Trophoblast cell (in vitro differentiated cells and primary cell): ENCODE data around the gene PASK.

Experiments
- DNase-seq, 2 donors: peaks; one replicate each; pipeline ENCODE4 v3.0.0-alpha.2; 2016
- H2AFZ ChIP-seq: 2 replicates; pipeline ENCODE4 v1.6.1; 2013; ENCODE audit warnings: low read length, moderate library complexity, mild to moderate bottlenecking; ENCODE audit not compliant: insufficient read depth, poor library complexity
- H2AK5ac ChIP-seq: 2 replicates; pipeline ENCODE4 v1.6.1; 2013; ENCODE audit warnings: mild to moderate bottlenecking, low read length
- H2BK120ac ChIP-seq: 2 replicates; pipeline ENCODE4 v1.6.1; 2013; ENCODE audit warnings: low read length, mild to moderate bottlenecking, moderate library complexity; ENCODE audit not compliant: insufficient read depth, poor library complexity
- H2BK12ac ChIP-seq: 2 replicates; pipeline ENCODE4 v1.6.1; 2013; ENCODE audit warnings: mild to moderate bottlenecking, low read length, moderate library complexity
- H2BK5ac ChIP-seq: 2 replicates; pipeline ENCODE4 v1.6.1; 2013; ENCODE audit warnings: low read length, low read depth, moderate library complexity, mild to moderate bottlenecking; ENCODE audit not compliant: poor library complexity
- H3K14ac ChIP-seq: 2 replicates; pipeline ENCODE4 v1.6.1; 2013; ENCODE audit warnings: mild to moderate bottlenecking, low read length
- H3K18ac ChIP-seq: 2 replicates; pipeline ENCODE4 v1.6.1; 2013; ENCODE audit warnings: mild to moderate bottlenecking, low read length
- H3K23ac ChIP-seq: 2 replicates; pipeline ENCODE4 v1.6.1; 2013; ENCODE audit warnings: low read length
- H3K27ac ChIP-seq: 2 replicates; pipeline ENCODE4 v1.5.1; 2013; ENCODE audit warnings: low read depth, mild to moderate bottlenecking, inconsistent platforms, low read length, moderate library complexity
- H3K27me3 ChIP-seq: 2 replicates; pipeline ENCODE4 v1.6.1; 2013; ENCODE audit warnings: inconsistent platforms, mild to moderate bottlenecking, low read length, moderate library complexity; ENCODE audit not compliant: insufficient read depth
- H3K36me3 ChIP-seq, 2 experiments: 1 replicate in 1 of 2; 2 replicates in 1 of 2; pipeline ENCODE4 v1.6.1; 2013; ENCODE audit warnings: low read length in 2 of 2, mild to moderate bottlenecking in 2 of 2, moderate library complexity in 1 of 2; ENCODE audit not compliant: insufficient read depth in 2 of 2, control insufficient read depth in 1 of 2
- H3K4ac ChIP-seq: 2 replicates; pipeline ENCODE4 v1.6.1; 2013; ENCODE audit warnings: low read depth, mild to moderate bottlenecking, low read length, moderate library complexity
- H3K4me1 ChIP-seq, 2 experiments: 1 replicate in 1 of 2; 2 replicates in 1 of 2; pipeline ENCODE4 v1.6.1; 2013; ENCODE audit warnings: low read length in 2 of 2, mild to moderate bottlenecking in 2 of 2, moderate library complexity in 1 of 2; ENCODE audit not compliant: insufficient read depth in 2 of 2, control insufficient read depth in 1 of 2
- H3K4me2 ChIP-seq: 2 replicates; pipeline ENCODE4 v1.6.1; 2013; ENCODE audit warnings: inconsistent platforms, mild to moderate bottlenecking, low read length, moderate library complexity
- H3K4me3 ChIP-seq: 2 replicates; pipeline ENCODE4 v1.5.1; 2013; ENCODE audit warnings: mild to moderate bottlenecking, low read depth, low read length, inconsistent platforms
- H3K79me1 ChIP-seq: one replicate; pipeline ENCODE4 v1.6.1; 2013; ENCODE audit warnings: low read length
- H3K79me2 ChIP-seq: 2 replicates; pipeline ENCODE4 v1.6.1; 2013; ENCODE audit warnings: low read length, mild to moderate bottlenecking; ENCODE audit not compliant: control insufficient read depth, insufficient read depth, poor library complexity
- H3K9ac ChIP-seq: 2 replicates; pipeline ENCODE4 v1.6.1; 2013; ENCODE audit warnings: mild to moderate bottlenecking, low read length
- H3K9me3 ChIP-seq: 2 replicates; pipeline ENCODE4 v1.6.1; 2013; ENCODE audit warnings: low read depth, mild to moderate bottlenecking, control low read depth, inconsistent platforms, low read length; ENCODE audit not compliant: insufficient read depth
- H4K12ac ChIP-seq: 2 replicates; pipeline ENCODE4 v1.6.1; 2013; ENCODE audit warnings: low read depth, mild to moderate bottlenecking, low read length, moderate library complexity
- H4K8ac ChIP-seq: 2 replicates; pipeline ENCODE4 v1.6.1; 2013; ENCODE audit warnings: low read depth, mild to moderate bottlenecking, low read length, moderate library complexity
- H4K91ac ChIP-seq: one replicate; pipeline ENCODE4 v1.6.1; 2013; ENCODE audit warnings: low read depth, mild to moderate bottlenecking, low read length, moderate library complexity
- WGBS: extraction: QIAGEN DNeasy Blood & Tissue Kit; methylation state at CpG from one replicate; pipeline ENCODE4 v1.1.7; 2013; ENCODE audit warnings: missing lambda C conversion rate; ENCODE audit not compliant: insufficient read length, insufficient coverage; ENCODE audit errors: extremely low coverage; 5-methylcytosine and 5-hydroxymethylcytosine counted together

The PASK gene

GRCh38 chr2:241137276-241138190, 11.7 kb downstream of the PASK start:
- Histone ChIP-seq H3K9ac (no peak overlapping the region), H3K4me3 (no peak overlapping the region), H2BK120ac (no peak overlapping the region), H2AFZ (no peak overlapping the region), H3K9me3 (no peaks in the 10 kb centered on the region), H2AK5ac (no peak overlapping the region), H4K12ac (no peak overlapping the region), H3K79me1 (no peaks in the 10 kb centered on the region), H2BK5ac (no peak overlapping the region), H3K4ac (no peak overlapping the region), H3K23ac (no peak overlapping the region), H3K27ac (no peak overlapping the region), H2BK12ac (no peak overlapping the region), H3K27me3 (no peaks in the 10 kb centered on the region), H3K4me1 (no peaks in the 10 kb centered on the region), H3K18ac (no peak overlapping the region), H3K79me2 (no peaks in the 10 kb centered on the region), H3K4me2 (no peak overlapping the region), H4K8ac (no peak overlapping the region), H4K91ac (no peak overlapping the region), H3K14ac (no peak overlapping the region), H3K36me3 (peaks cover 34 to 36% of the 10 kb centered on the region in 2 experiments)
- no CpG with 5 or more reads among the region's 24 CpGs for WGBS
- no peak for DNase-seq

GRCh38 chr2:241136661-241137260, 12.5 kb downstream of the PASK start:
- Histone ChIP-seq H2AK5ac (no peak overlapping the region), H4K12ac (no peak overlapping the region), H3K4me2 (no peak overlapping the region), H3K18ac (no peak overlapping the region), H4K91ac (no peak overlapping the region), H2BK12ac (no peak overlapping the region), H3K14ac (no peak overlapping the region), H3K23ac (no peak overlapping the region), H2BK120ac (no peak overlapping the region), H3K27ac (no peak overlapping the region), H3K9me3 (no peaks in the 10 kb centered on the region), H3K4me3 (no peak overlapping the region), H2BK5ac (no peak overlapping the region), H3K27me3 (no peaks in the 10 kb centered on the region), H3K4me1 (no peaks in the 10 kb centered on the region), H3K79me1 (no peaks in the 10 kb centered on the region), H4K8ac (no peak overlapping the region), H3K4ac (no peak overlapping the region), H3K9ac (no peak overlapping the region), H3K36me3 (peaks cover 34 to 35% of the 10 kb centered on the region in 2 experiments), H3K79me2 (no peaks in the 10 kb centered on the region), H2AFZ (no peak overlapping the region)
- no CpG with 5 or more reads among the region's 25 CpGs for WGBS
- DNase-seq, result no peak

DNA sequence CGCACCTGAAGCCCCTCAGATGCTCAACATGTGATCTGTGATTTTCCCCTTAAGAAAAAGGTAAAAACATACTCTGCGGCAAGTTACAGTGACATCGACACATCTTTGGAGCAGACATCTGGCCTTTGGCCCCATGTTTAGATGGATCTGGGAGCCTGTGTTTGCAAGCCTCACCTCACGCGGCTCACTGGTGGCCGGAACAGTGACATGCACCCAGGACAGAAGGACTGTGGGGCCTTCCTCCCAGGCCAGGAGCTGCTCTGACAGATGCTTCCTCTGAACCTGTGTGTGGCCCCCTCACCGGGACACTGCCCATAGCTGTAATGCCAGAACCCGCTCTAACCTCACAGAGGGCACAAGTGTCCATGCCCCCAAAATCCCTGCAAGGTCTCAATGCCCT, 13.1 kb downstream of the PASK start:
- no peaks in the 10 kb centered on the region for H3K4me1 ChIP-seq
- no CpG with 5 or more reads among the region's 8 CpGs for WGBS
- H2BK5ac ChIP-seq, result no peak overlapping the region
- H3K27me3 ChIP-seq, result no peaks in the 10 kb centered on the region
- peaks cover 34 to 38% of the 10 kb centered on the region in 2 experiments for H3K36me3 ChIP-seq
- H4K91ac ChIP-seq, result no peak overlapping the region
- no peak overlapping the region for H3K4me3 ChIP-seq
- H2BK120ac ChIP-seq, result no peak overlapping the region
- H3K4me2 ChIP-seq, result no peak overlapping the region
- no peak overlapping the region for H2BK12ac ChIP-seq
- no peak overlapping the region for H4K12ac ChIP-seq
- H3K4ac ChIP-seq, result no peak overlapping the region
- H2AK5ac ChIP-seq, result no peak overlapping the region
- no peaks in the 10 kb centered on the region for H3K9me3 ChIP-seq
- no peak overlapping the region for H4K8ac ChIP-seq
- no peak overlapping the region for H2AFZ ChIP-seq
- H3K23ac ChIP-seq, result no peak overlapping the region
- no peaks in the 10 kb centered on the region for H3K79me2 ChIP-seq
- no peaks in the 10 kb centered on the region for H3K79me1 ChIP-seq
- H3K14ac ChIP-seq, result no peak overlapping the region
- H3K9ac ChIP-seq, result no peak overlapping the region
- H3K18ac ChIP-seq, result no peak overlapping the region
- no peak overlapping the region for H3K27ac ChIP-seq
- DNase-seq, result no peak

DNA sequence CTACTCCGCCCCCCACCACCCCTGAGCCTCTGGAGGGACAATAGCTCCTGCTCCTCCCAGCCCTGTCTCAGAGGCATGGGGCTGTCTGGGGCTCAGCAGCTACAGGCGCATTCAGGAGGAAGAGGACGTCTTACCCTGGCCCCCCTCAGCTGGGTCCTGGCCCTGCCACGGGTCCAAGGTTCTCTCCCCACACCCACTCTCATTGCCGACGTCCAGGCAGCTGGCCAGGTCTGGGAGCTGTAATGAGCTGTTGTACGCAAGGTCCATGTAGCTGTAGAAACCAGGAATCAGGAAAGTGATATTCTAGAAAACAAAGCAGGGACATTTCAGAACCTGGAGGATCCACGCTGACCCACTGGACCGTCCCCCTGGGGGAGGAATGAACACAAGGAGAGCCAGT, 13.5 kb downstream of the PASK start:
- WGBS, result no CpG with 5 or more reads among the region's 9 CpGs
- no peak overlapping the region for H3K27ac ChIP-seq
- no peak overlapping the region for H4K8ac ChIP-seq
- no peak overlapping the region for H2BK120ac ChIP-seq
- H3K4me1 ChIP-seq, result no peaks in the 10 kb centered on the region
- no peak for DNase-seq
- H3K18ac ChIP-seq, result no peak overlapping the region
- H3K27me3 ChIP-seq, result no peaks in the 10 kb centered on the region
- no peak overlapping the region for H3K23ac ChIP-seq
- H3K4ac ChIP-seq, result no peak overlapping the region
- peaks cover 34 to 38% of the 10 kb centered on the region in 2 experiments for H3K36me3 ChIP-seq
- no peaks in the 10 kb centered on the region for H3K9me3 ChIP-seq
- H2AK5ac ChIP-seq, result no peak overlapping the region
- H3K14ac ChIP-seq, result no peak overlapping the region
- H2AFZ ChIP-seq, result no peak overlapping the region
- no peak overlapping the region for H2BK12ac ChIP-seq
- H4K12ac ChIP-seq, result no peak overlapping the region
- H3K4me3 ChIP-seq, result no peak overlapping the region
- H4K91ac ChIP-seq, result no peak overlapping the region
- H3K79me1 ChIP-seq, result no peaks in the 10 kb centered on the region
- no peak overlapping the region for H3K4me2 ChIP-seq
- H2BK5ac ChIP-seq, result no peak overlapping the region
- H3K79me2 ChIP-seq, result no peaks in the 10 kb centered on the region
- no peak overlapping the region for H3K9ac ChIP-seq
